Loucy (cell line): ENCODE results near the gene SH3BP5.

Source experiments
- H2AFZ ChIP-seq: fragments of 200-600 bp; sonication (generic); 2 replicates; pipeline ENCODE4 v1.6.0; 2016; ENCODE audit warnings: antibody characterized with exemption, mild to moderate bottlenecking, low read length, moderate library complexity
- H3F3A ChIP-seq: fragments of 200-600 bp; 2 replicates; pipeline ENCODE4 v1.6.0; 2016; ENCODE audit warnings: antibody characterized with exemption, low read depth, mild to moderate bottlenecking
- H3K27me3 ChIP-seq: fragments of 200-600 bp; sonication (generic); 2 replicates; pipeline ENCODE4 v1.6.1; 2014; ENCODE audit warnings: low read length, mild to moderate bottlenecking; ENCODE audit not compliant: insufficient read depth, poor library complexity, severe bottlenecking
- H3K36me3 ChIP-seq: fragments of 200-600 bp; sonication (generic); 2 replicates; pipeline ENCODE4 v1.6.1; 2016; ENCODE audit warnings: low read length; ENCODE audit not compliant: insufficient read depth
- H3K4me1 ChIP-seq: fragments of 200-600 bp; sonication (generic); 2 replicates; pipeline ENCODE4 v1.5.1; 2014; ENCODE audit warnings: low read length, mild to moderate bottlenecking; ENCODE audit not compliant: insufficient read depth, poor library complexity, severe bottlenecking
- H3K4me2 ChIP-seq: fragments of 200-600 bp; sonication (generic); 2 replicates; pipeline ENCODE4 v1.6.0; 2014; ENCODE audit warnings: antibody characterized with exemption, low read length, low read depth, mild to moderate bottlenecking; ENCODE audit not compliant: poor library complexity, severe bottlenecking
- H3K4me3 ChIP-seq: fragments of 200-600 bp; sonication (generic); 2 replicates; pipeline ENCODE4 v1.5.1; 2014; ENCODE audit warnings: low read length, mild to moderate bottlenecking, mixed read lengths; ENCODE audit not compliant: poor library complexity, severe bottlenecking
- H3K79me2 ChIP-seq: fragments of 200-600 bp; sonication (generic); 2 replicates; pipeline ENCODE4 v1.6.1; 2014; ENCODE audit warnings: low read length; ENCODE audit not compliant: insufficient read depth
- H3K9ac ChIP-seq: fragments of 200-600 bp; sonication (generic); 2 replicates; pipeline ENCODE4 v1.6.0; 2014; ENCODE audit warnings: mild to moderate bottlenecking, low read depth, low read length, moderate library complexity; ENCODE audit not compliant: poor library complexity, severe bottlenecking
- H3K9me2 ChIP-seq: fragments of 200-600 bp; sonication (generic); replicated peaks from 2 replicates; pipeline ENCODE4 v1.6.1; 2016; ENCODE audit warnings: low read depth, low read length, mixed read lengths
- H3K9me3 ChIP-seq: fragments of 200-600 bp; sonication (generic); 2 replicates; pipeline ENCODE4 v1.6.1; 2014; ENCODE audit warnings: mild to moderate bottlenecking, antibody characterized with exemption, low read length, low read depth; ENCODE audit not compliant: insufficient read depth
- H4K20me1 ChIP-seq: fragments of 200-600 bp; sonication (generic); 2 replicates; pipeline ENCODE4 v1.6.0; 2014; ENCODE audit warnings: antibody characterized with exemption, low read length, mild to moderate bottlenecking; ENCODE audit not compliant: insufficient read depth, poor library complexity, severe bottlenecking
- EZH2phosphoT487 ChIP-seq: fragments of 200-600 bp; IDR thresholded peaks from 2 replicates; pipeline ENCODE4 v1.6.1; 2018; ENCODE audit warnings: antibody characterized with exemption, mild to moderate bottlenecking, moderate library complexity, borderline replicate concordance
- TF ChIP-seq, protein P1 (sequence below): fragments of 200-600 bp; sonication (generic); conservative IDR thresholded peaks from 2 replicates; pipeline ENCODE4 v1.5.1; 2014; ENCODE audit warnings: mild to moderate bottlenecking, antibody characterized with exemption, low read length

The SH3BP5 gene

DNA sequence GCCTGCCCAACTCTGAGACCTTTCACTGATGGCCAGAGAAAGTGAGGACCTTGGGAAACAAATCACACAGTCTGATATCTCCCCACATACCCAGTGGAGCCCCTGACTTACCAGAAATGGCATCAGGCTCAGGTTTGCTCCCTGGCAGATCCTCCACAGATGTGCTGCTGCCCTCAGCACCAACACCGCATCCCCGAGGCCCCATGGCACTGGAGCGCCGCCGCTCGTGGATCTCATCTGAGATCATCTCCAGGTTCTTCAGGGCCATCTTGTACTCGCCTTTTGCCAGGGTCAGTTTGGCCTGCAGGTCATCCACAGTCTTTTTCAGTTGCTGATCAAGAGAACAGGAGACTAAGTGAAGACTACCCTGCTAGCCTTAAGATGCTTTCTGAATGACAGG is 73.7 kb downstream of the SH3BP5 start:
- Histone ChIP-seq H3K4me2 (no peak overlapping the region), H2AFZ (no peak overlapping the region), H4K20me1 (peaks cover under 1% of the 10 kb centered on the region), H3K36me3 (peaks cover 83% of the 10 kb centered on the region), H3K4me3 (no peak overlapping the region), H3K9me3 (no peaks in the 10 kb centered on the region), H3K9ac (no peak overlapping the region), H3K9me2 (no peaks in the 10 kb centered on the region), H3K79me2 (no peaks in the 10 kb centered on the region; the same call in 1 of the 2 replicates), H3K4me1 (no peaks in the 10 kb centered on the region), H3F3A (no peaks in the 10 kb centered on the region), H3K27me3 (no peaks in the 10 kb centered on the region)
- TF ChIP-seq, protein P1, sequence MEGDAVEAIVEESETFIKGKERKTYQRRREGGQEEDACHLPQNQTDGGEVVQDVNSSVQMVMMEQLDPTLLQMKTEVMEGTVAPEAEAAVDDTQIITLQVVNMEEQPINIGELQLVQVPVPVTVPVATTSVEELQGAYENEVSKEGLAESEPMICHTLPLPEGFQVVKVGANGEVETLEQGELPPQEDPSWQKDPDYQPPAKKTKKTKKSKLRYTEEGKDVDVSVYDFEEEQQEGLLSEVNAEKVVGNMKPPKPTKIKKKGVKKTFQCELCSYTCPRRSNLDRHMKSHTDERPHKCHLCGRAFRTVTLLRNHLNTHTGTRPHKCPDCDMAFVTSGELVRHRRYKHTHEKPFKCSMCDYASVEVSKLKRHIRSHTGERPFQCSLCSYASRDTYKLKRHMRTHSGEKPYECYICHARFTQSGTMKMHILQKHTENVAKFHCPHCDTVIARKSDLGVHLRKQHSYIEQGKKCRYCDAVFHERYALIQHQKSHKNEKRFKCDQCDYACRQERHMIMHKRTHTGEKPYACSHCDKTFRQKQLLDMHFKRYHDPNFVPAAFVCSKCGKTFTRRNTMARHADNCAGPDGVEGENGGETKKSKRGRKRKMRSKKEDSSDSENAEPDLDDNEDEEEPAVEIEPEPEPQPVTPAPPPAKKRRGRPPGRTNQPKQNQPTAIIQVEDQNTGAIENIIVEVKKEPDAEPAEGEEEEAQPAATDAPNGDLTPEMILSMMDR = no peak
- no peak for TF ChIP-seq EZH2phosphoT487

DNA sequence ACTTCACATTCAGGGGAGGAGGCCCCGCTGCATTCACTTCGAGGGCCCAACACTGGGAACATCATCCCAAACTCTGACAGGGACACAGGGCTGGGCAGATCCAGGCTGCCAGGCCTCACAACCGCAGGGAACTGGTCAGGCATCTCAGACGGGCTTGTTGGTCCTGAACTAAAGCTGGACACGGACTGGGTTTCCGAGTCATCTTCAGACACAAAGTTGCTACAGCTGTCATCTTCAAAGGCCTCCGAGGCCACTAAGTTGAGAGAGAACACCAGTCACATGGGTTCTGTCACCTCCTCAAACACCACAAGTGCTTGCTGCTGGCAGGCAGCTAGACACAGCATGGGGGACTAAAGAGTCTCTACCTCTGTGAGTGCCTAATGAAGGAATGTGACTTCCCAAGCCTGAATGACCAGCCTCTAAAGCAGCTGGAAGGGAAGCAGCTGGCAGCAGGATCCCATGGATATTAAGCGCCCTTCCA is 75.5 kb downstream of the SH3BP5 start:
- no peaks in the 10 kb centered on the region for H3K9me2 ChIP-seq
- H3K9me3 ChIP-seq = no peaks in the 10 kb centered on the region
- peaks cover 99% of the 10 kb centered on the region for H3K36me3 ChIP-seq
- H3F3A ChIP-seq = no peaks in the 10 kb centered on the region
- no peak overlapping the region for H3K9ac ChIP-seq
- peaks cover 3% of the 10 kb centered on the region for H4K20me1 ChIP-seq
- H3K4me1 ChIP-seq = no peaks in the 10 kb centered on the region
- H3K4me3 ChIP-seq = no peak overlapping the region
- TF ChIP-seq EZH2phosphoT487 = no peak
- H3K27me3 ChIP-seq = no peaks in the 10 kb centered on the region
- no peak overlapping the region for H2AFZ ChIP-seq
- H3K79me2 ChIP-seq = no peaks in the 10 kb centered on the region
- no peak overlapping the region for H3K4me2 ChIP-seq

DNA sequence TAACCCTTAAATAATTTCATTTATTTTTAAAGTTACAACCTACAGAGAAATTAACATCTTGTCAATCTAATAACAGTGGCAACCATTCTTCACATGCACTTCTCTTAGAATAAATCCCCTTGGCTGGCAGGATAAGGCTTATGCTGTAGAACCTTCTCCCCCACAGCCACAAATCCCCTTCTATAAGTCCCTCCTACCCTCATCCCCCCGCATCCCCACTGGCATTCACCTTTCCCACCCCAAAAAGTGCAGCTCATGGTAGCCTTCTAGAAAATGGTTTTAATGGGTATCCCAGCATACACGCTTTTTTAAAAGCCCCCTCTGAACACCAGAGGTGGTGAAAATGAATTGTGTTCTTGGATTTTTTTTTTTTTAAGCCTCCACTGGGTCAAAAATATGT is 77.2 kb downstream of the SH3BP5 start:
- Histone ChIP-seq H3K79me2 (no peaks in the 10 kb centered on the region), H3K36me3 (peaks cover 98% of the 10 kb centered on the region)
- no peak for TF ChIP-seq EZH2phosphoT487
- TF ChIP-seq, protein P1 = no peak

DNA sequence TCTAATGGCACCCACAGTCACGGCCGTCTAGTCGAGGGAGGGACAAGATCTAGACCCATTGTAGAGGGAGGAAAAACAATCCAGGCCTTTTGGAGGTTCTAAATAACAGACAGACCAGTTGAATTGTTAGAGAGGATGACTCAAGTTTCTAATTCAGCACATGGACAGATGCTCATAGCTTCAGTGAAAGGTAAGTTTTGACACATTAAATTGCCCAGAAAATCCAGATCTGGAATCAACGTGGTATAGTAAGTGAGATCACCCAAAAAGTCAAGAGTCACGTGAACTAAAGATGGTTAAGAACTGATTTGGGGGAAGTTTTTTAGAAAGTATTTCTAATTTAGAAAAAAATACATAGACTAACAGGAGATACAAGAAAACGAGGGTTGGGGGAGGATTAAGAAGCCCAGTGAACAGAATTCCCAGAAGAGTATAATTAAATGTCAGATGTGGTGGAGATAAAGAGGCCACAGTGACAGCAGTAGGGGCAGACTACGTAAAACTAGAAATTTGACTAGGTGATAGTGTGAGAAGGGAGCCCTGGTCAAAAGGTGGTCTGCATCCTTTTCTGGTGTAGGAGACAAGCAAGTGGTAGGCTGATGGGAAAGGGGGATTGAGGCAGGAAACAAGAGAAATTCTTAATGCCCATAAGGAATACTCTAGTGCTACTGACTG is 79.2 kb downstream of the SH3BP5 start:
- peaks cover 3% of the 10 kb centered on the region for H4K20me1 ChIP-seq
- H3K4me2 ChIP-seq = no peak overlapping the region
- no peak overlapping the region for H3K9ac ChIP-seq
- H3K79me2 ChIP-seq = no peaks in the 10 kb centered on the region
- no peak overlapping the region for H3K4me3 ChIP-seq
- H3F3A ChIP-seq = no peaks in the 10 kb centered on the region
- no peaks in the 10 kb centered on the region for H3K27me3 ChIP-seq
- H3K36me3 ChIP-seq = peaks cover 82% of the 10 kb centered on the region
- H3K9me3 ChIP-seq = no peaks in the 10 kb centered on the region
- H2AFZ ChIP-seq = no peak overlapping the region
- H3K9me2 ChIP-seq = no peaks in the 10 kb centered on the region
- H3K4me1 ChIP-seq = no peaks in the 10 kb centered on the region
- no peak for TF ChIP-seq EZH2phosphoT487
- TF ChIP-seq, protein P1 = no peak

More for the DNA sequence above, 77.2 kb downstream of the SH3BP5 start:
- no peak overlapping the region for H3K4me2 ChIP-seq
- H3F3A ChIP-seq = no peaks in the 10 kb centered on the region
- no peaks in the 10 kb centered on the region for H3K9me3 ChIP-seq
- H3K9ac ChIP-seq = no peak overlapping the region
- H2AFZ ChIP-seq = no peak overlapping the region
- no peaks in the 10 kb centered on the region for H3K9me2 ChIP-seq
- no peaks in the 10 kb centered on the region for H3K4me1 ChIP-seq
- no peaks in the 10 kb centered on the region for H3K27me3 ChIP-seq
- peaks cover 3% of the 10 kb centered on the region for H4K20me1 ChIP-seq
- H3K4me3 ChIP-seq = no peak overlapping the region
